HG02588 (cell line): ENCODE measurements around the gene LILRA2.
"Not testable (repeated sequence)": the region's sequence is repeated elsewhere in the genome, so short reads cannot be mapped to it uniquely, and the experiment has no call there.

Experiments
- ATAC-seq: cut with Tn5 transposase; IDR thresholded peaks from one replicate; pipeline ENCODE4 v1.9.1; 2021; ENCODE audit warnings: mild to moderate bottlenecking, moderate library complexity; ENCODE audit not compliant: unreplicated experiment

Gene LILRA2

GRCh38 chr19:54608205-54608604, 34.6 kb downstream of the LILRA2 start:
- no peak for ATAC-seq

GRCh38 chr19:54608792-54609191, 35.2 kb downstream of the LILRA2 start:
- no peak for ATAC-seq

DNA sequence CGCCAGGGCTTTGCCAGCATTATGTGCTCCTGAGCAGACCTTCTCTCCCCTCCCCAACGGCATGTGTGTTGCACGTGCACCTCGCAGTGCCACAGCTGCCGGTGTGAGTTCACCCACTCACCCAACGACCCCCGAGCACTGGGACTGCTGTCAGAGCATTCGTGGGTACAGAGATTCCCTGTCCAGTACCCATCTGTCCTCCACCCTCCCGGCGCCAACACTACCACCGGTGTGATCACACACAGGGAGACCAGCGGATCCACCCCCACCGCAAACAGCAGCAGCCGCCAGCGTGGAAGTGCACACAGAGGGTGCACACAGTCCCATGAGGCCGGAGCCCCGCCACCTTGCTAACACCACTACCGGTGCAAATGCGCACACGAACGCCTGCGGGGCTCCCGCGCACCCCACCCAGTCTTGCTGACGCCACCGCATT, 35.8 kb downstream of the LILRA2 start:
- ATAC-seq = no peak

GRCh38 chr19:54612428-54612827, 38.8 kb downstream of the LILRA2 start:
- ATAC-seq = no peak

DNA sequence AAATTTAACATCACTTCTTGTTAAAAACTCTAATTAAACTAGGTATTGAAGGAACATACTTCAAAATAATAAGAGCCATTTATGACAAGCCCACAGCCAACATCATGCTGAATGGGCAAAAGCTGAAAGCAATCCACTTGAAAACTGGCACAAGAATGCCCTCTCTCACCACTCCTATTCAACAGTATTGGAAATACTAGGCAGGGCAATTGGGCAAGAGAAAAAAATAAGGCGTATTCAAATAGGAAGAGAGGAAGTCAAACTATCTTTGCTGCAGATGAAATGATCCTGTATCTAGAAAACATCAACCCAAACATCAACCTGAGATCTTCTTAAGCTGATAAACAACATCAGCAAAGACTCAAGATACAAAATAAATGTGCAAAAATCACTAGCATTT, 41.1 kb downstream of the LILRA2 start:
- no peak for ATAC-seq

DNA sequence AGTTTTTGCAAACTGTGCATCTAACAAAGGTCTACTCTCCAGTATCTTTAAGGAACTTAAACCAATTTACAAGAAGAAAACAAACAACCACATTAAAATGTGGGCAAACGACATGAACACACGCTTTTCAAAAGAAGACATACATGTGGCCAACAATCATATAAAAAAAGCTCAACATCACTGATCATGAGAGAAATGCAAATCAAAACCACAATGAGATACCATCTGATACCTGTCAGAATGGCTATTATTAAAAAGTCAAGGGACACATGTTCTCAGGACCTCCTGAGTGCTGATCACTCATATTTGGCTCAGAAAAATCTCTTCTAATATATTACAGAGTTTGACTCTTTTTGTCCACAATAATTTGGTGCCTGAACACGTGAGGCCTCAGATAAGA, 42.5 kb downstream of the LILRA2 start:
- ATAC-seq = peak; percentile 10

DNA sequence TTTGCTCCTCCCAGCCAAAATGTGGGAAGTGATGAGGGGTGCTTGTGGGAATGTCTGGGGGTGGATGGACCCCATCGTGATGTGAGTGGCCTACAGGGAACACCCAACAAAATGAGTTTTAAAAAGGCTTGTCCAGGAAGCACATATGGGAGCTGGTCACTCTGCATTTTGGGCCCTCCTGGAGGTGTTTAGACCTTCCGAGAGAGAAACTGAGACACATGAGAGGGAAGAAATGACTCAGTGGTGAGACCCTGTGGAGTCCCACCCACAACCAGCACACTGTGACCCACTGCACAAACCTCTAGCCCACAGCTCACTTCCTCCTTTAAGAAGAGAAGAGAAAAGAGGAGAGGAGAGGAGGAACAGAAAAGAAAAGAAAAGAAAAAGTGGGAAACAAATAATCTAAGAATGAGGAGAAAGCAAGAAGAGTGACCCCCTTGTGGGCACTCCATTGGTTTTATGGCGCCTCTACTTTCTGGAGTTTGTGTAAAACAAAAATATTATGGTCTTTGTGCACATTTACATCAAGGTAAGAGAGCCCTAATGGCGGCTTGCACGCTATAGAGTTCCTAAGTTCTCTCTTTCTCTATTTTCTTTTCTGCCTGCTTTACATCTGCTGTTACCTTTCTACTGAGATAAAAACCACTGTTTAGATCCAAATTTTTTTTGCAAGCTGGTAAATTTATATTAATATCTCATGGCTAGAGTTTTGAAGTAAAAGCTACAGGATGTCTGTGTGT, 43.4 kb downstream of the LILRA2 start:
- ATAC-seq = peak; percentile 79

GRCh38 chr19:54620464-54620863, 46.9 kb downstream of the LILRA2 start:
- no peak for ATAC-seq

- no peak for ATAC-seq
These were observed 48.8 kb downstream of the LILRA2 start for GRCh38 chr19:54622431-54622830.

DNA sequence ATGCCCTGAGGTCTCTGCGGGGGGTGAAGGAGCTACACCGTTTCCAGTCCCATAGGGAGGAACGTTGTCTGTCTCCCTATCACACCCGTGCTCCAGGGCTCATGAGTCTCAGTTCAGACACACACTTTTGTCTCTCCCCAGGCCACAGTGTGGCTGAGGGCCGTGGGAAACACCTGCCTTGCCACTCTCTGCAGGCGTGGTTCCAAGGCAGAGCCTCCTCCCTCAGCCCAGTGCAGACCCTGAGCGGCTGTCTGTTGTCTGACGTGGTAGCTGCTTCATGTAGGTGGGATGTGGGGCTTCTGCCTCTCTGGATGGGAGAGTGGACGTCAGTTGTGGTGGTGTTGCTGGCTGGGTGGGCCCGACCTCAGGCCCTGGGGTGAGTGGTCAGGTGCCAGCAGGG, 50.6 kb downstream of the LILRA2 start:
- not testable (repeated sequence) for ATAC-seq

- not testable (repeated sequence) for ATAC-seq
These were observed 51.5 kb downstream of the LILRA2 start for GRCh38 chr19:54624934-54625730.

- no peak for ATAC-seq
These were observed 53.2 kb downstream of the LILRA2 start for GRCh38 chr19:54626757-54627156.

GRCh38 chr19:54627912-54628311, 54.3 kb downstream of the LILRA2 start:
- ATAC-seq = not testable (repeated sequence)

DNA sequence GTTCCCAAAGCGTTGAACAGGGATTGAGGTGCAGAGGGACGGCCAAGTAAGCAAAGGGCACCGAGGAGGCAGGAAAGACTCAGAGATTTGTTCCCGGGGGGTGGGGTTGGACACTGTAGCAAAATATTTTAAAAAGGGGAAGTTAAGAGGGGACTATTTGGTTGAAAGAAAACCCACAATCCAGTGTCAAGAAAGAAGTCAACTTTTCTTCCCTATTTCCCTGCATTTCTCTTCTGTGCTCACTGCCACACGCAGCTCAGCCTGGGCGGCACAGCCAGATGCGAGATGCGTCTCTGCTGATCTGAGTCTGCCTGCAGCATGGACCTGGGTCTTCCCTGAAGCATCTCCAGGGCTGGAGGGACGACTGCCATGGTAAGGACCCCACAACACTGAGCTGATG, 56.7 kb downstream of the LILRA2 start, which contains the start of gene LILRB1:
TSS of gene LILRB1 (plus strand) at position 223 of the 400 bp plus-strand sequence. CDS start 590 bp downstream, outside the sequence.
- not testable (repeated sequence) for ATAC-seq

DNA sequence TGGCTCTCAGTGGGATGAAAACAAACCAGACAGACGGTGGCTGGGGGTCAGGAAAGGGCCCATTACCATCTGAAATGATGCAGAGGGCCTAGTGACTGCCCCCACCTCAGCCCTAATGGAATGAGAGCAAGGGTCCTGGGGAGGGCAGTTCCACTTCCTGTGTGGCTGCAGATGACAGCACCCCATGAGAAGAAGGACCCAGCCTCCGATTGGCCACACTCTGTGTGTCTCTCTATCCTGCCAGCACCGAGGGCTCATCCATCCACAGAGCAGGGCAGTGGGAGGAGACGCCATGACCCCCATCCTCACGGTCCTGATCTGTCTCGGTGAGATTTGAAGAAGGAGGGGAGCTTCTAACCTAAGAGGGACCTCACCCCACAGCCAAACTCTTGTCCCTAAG, 57.2 kb downstream of the LILRA2 start:
- no peak for ATAC-seq

- not testable (repeated sequence) for ATAC-seq
These were observed 58.1 kb downstream of the LILRA2 start for GRCh38 chr19:54631489-54632337.

- ATAC-seq = not testable (repeated sequence)
These were observed 58.9 kb downstream of the LILRA2 start for GRCh38 chr19:54632517-54632916.

- no peak for ATAC-seq
These were observed 59.8 kb downstream of the LILRA2 start for GRCh38 chr19:54633401-54633800.

GRCh38 chr19:54636081-54636480, 62.5 kb downstream of the LILRA2 start:
- not testable (repeated sequence) for ATAC-seq

- ATAC-seq = no peak
These were observed 65.1 kb downstream of the LILRA2 start for GRCh38 chr19:54638683-54639082.
